ENCODE measurements around the gene IQGAP3. TPM values are rescaled to one million over a fixed set of nuclear protein-coding genes. Genes with fewer than 3 reads are reported as not detected.

IQGAP3 gene
- 10 to 100 TPM in 1 of 6 donors, 1 to 10 TPM in 4, under 1 TPM in 1; under 0.01 to 16.0 (median 2.2) TPM for total RNA-seq

- Histone ChIP-seq H3K4me1 (peaks cover 5 to 14% (median 11%) of the 10 kb centered on the region in 4 donors), H3K27me3 (no peaks in the 10 kb centered on the region), H3K36me3 (no peaks in the 10 kb centered on the region), H3K9me3 (no peaks in the 10 kb centered on the region), H3K27ac (no peak within 1 kb of the TSS), H3K4me3 (peak within 1 kb of the TSS in 3 of 4 donors; percentile 33 to 53 (median 42))
- peak; percentile 87 to 93 for DNase-seq
- peak; percentile 92 to 96 for ATAC-seq (ENCODE audit: low FRiP score in 2 of 2)
- no peak for TF ChIP-seq POLR2A (IDR thresholded peaks at IDR 0.05)
- TF ChIP-seq EP300 (IDR thresholded peaks at IDR 0.05), result no peak
- peak; percentile 23 to 81 for TF ChIP-seq POLR2AphosphoS5 (IDR thresholded peaks at IDR 0.05)
- TF ChIP-seq CTCF (IDR thresholded peaks at IDR 0.05), result peak in 1 of 6 experiments; percentile 21
- 1% methylated on average over 24 to 37 of the region's 38 CpGs for WGBS, 2 donors
Observed at GRCh38 chr1:156571919-156572662, at the start of gene IQGAP3. Gene IQGAP3, minus strand, starts transcription at chr1:156572565. Its CDS starts 36 bp downstream, at chr1:156572529.

- peaks cover 14 to 22% (median 18%) of the 10 kb centered on the region in 4 donors for H3K4me1 ChIP-seq
- TF ChIP-seq POLR2AphosphoS5 (IDR thresholded peaks at IDR 0.05), result no peak
- TF ChIP-seq POLR2A (IDR thresholded peaks at IDR 0.05), result no peak
- TF ChIP-seq CTCF (IDR thresholded peaks at IDR 0.05), result no peak
- no peaks in the 10 kb centered on the region for H3K36me3 ChIP-seq
- ATAC-seq (ENCODE audit: low FRiP score in 2 of 2), result no peak
- no peaks in the 10 kb centered on the region for H3K9me3 ChIP-seq
- no peak overlapping the region for H3K4me3 ChIP-seq
- 19 to 27% methylated on average over 6 of the region's 6 CpGs for WGBS, 2 donors
- DNase-seq, result no peak
- no peak overlapping the region for H3K27ac ChIP-seq
- H3K27me3 ChIP-seq, result peaks cover 0 to 13% (median 10%) of the 10 kb centered on the region in 4 donors
Observed at GRCh38 chr1:156619582-156619955, 47.2 kb upstream of the IQGAP3 start.

- TF ChIP-seq POLR2A (IDR thresholded peaks at IDR 0.05) (no peak), CTCF (IDR thresholded peaks at IDR 0.05) (peak in 1 of 6 experiments; percentile 11), EP300 (IDR thresholded peaks at IDR 0.05) (no peak), POLR2AphosphoS5 (IDR thresholded peaks at IDR 0.05) (no peak)
- Histone ChIP-seq H3K27me3 (peaks cover 0 to 9% (median 6%) of the 10 kb centered on the region in 4 donors), H3K36me3 (no peaks in the 10 kb centered on the region), H3K9me3 (no peaks in the 10 kb centered on the region), H3K4me3 (no peak within 1 kb of the TSS), H3K4me1 (peaks cover 9 to 17% (median 13%) of the 10 kb centered on the region in 4 donors), H3K27ac (no peak within 1 kb of the TSS)
- DNase-seq (no peak), ATAC-seq (ENCODE audit: low FRiP score in 2 of 2) (no peak)
- 10 to 18% methylated on average over 7 of the region's 7 CpGs for WGBS, 2 donors
Observed at GRCh38 chr1:156618853-156619581, 46.7 kb upstream of the IQGAP3 start, which contains the start of gene HAPLN2. Gene HAPLN2, plus strand, starts transcription at chr1:156619415. Its CDS starts 4,076 bp downstream, at chr1:156623491.

- TF ChIP-seq EP300 (IDR thresholded peaks at IDR 0.05) (peak in 2 of 4 donors; percentile 69 to 84), POLR2AphosphoS5 (IDR thresholded peaks at IDR 0.05) (peak; percentile 35 to 43), POLR2A (IDR thresholded peaks at IDR 0.05) (no peak), CTCF (IDR thresholded peaks at IDR 0.05) (no peak)
- WGBS, 2 donors, result 10 to 18% methylated on average over 5 of the region's 5 CpGs
- Histone ChIP-seq H3K9me3 (no peaks in the 10 kb centered on the region), H3K4me3 (peak overlapping the region in 1 of 4 donors; percentile 5), H3K4me1 (peaks cover 5 to 12% (median 9%) of the 10 kb centered on the region in 4 donors), H3K27me3 (peaks cover 0 to 2% (median 0%) of the 10 kb centered on the region in 4 donors), H3K36me3 (no peaks in the 10 kb centered on the region), H3K27ac (peak overlapping the region; percentile 5 to 49 (median 42))
- DNase-seq (no peak), ATAC-seq (ENCODE audit: low FRiP score in 2 of 2) (no peak)
Observed at GRCh38 chr1:156616463-156616862, 44.1 kb upstream of the IQGAP3 start.
